HG03432 (cell line): Measurements from ENCODE around the gene XAB2.

Source experiments
- ATAC-seq: cut with Tn5 transposase; IDR thresholded peaks from one replicate; pipeline ENCODE4 v1.9.1; 2021; ENCODE audit warnings: mild to moderate bottlenecking, moderate library complexity; ENCODE audit not compliant: unreplicated experiment

The XAB2 gene

GRCh38 chr19:7612282-7613274, 16.8 kb downstream of the XAB2 start:
- ATAC-seq = no peak

- ATAC-seq = no peak
Measured at GRCh38 chr19:7611541-7612279, 17.6 kb downstream of the XAB2 start.

- ATAC-seq = no peak
Measured at GRCh38 chr19:7610491-7611240, 18.7 kb downstream of the XAB2 start.

GRCh38 chr19:7607874-7608560, 21.3 kb downstream of the XAB2 start:
- ATAC-seq = no peak

- ATAC-seq = no peak
Measured at GRCh38 chr19:7607212-7607873, 22.0 kb downstream of the XAB2 start.

GRCh38 chr19:7606289-7606688, 23.1 kb downstream of the XAB2 start:
- no peak for ATAC-seq

- ATAC-seq = no peak
Measured at GRCh38 chr19:7605490-7606222, 23.7 kb downstream of the XAB2 start.

GRCh38 chr19:7603919-7604318, 25.4 kb downstream of the XAB2 start:
- ATAC-seq = no peak

GRCh38 chr19:7602935-7603497, 26.3 kb downstream of the XAB2 start:
- ATAC-seq = no peak

GRCh38 chr19:7602240-7602934, 27.0 kb downstream of the XAB2 start:
- no peak for ATAC-seq

GRCh38 chr19:7600721-7601120, 28.6 kb downstream of the XAB2 start:
- ATAC-seq = no peak

GRCh38 chr19:7598180-7598579, 31.2 kb downstream of the XAB2 start:
- no peak for ATAC-seq

- no peak for ATAC-seq
Measured at GRCh38 chr19:7597689-7598088, 31.7 kb downstream of the XAB2 start.

GRCh38 chr19:7596211-7596937, 33.0 kb downstream of the XAB2 start:
- ATAC-seq = no peak

GRCh38 chr19:7595466-7596133, 33.7 kb downstream of the XAB2 start, which contains the start of gene CAMSAP3:
Gene CAMSAP3, plus strand, starts transcription at chr19:7595863. Its CDS starts 140 bp downstream, at chr19:7596003.
- peak; percentile 48 for ATAC-seq

GRCh38 chr19:7590256-7590655, 39.1 kb downstream of the XAB2 start:
- no peak for ATAC-seq

- ATAC-seq = no peak
Measured at GRCh38 chr19:7589822-7590221, 39.5 kb downstream of the XAB2 start.
